ENCODE results near the gene CLDN24.

CLDN24 gene

GRCh38 chr4:183272384-183272783 lies 49.8 kb downstream of the CLDN24 start:
- DNase-seq: no peak
